Common myeloid progenitor, CD34-positive (primary cell): ENCODE results near the gene MTF2.
A peak's percentile ranks its signal among the peaks of the same experiment; 100 is the strongest.

Experiments used
- CTCF ChIA-PET: fragments of 350-600 bp; sonication (Branson Sonifier 250); formaldehyde crosslinking; loops from one replicate; lab custom pipeline; 2021; ENCODE audit warnings: antibody characterized with exemption; lab: Charles Lee
- POLR2A ChIA-PET: fragments of 350-600 bp; sonication (Branson Sonifier 250); formaldehyde crosslinking; loops from one replicate; lab custom pipeline; 2021; ENCODE audit warnings: antibody characterized with exemption; lab: Charles Lee
- DNase-seq, 3 donors: peaks; one replicate each; pipeline versions ENCODE4 v3.0.0 to v3.0.0-alpha.2; 2013
- H3K27ac ChIP-seq, 2 experiments: 1 replicate in 1 of 2; 2 replicates in 1 of 2; pipeline ENCODE4 v1.7.0; 2013; ENCODE audit warnings: inconsistent platforms in 2 of 2, low read length in 2 of 2, mild to moderate bottlenecking in 2 of 2, low read depth in 1 of 2, moderate library complexity in 1 of 2; ENCODE audit not compliant: severe bottlenecking in 2 of 2, insufficient read depth in 1 of 2, poor library complexity in 1 of 2
- H3K27me3 ChIP-seq, 5 experiments: replicated peaks in 2 of 5; 1 replicate in 3 of 5; 2 replicates in 2 of 5; pipeline versions ENCODE4 v1.6.1 to v1.7.0; 2013; ENCODE audit warnings: low read length in 4 of 5, mild to moderate bottlenecking in 2 of 5, moderate library complexity in 2 of 5, inconsistent platforms in 1 of 5; ENCODE audit not compliant: insufficient read depth in 5 of 5, control insufficient read depth in 4 of 5
- H3K36me3 ChIP-seq, 4 experiments: 1 replicate in 2 of 4; 2 replicates in 2 of 4; pipeline versions ENCODE4 v1.6.1 to v1.7.0; 2013; ENCODE audit warnings: low read length in 3 of 4, control low read depth in 1 of 4, mild to moderate bottlenecking in 1 of 4; ENCODE audit not compliant: control insufficient read depth in 4 of 4, insufficient read depth in 4 of 4
- H3K4me1 ChIP-seq, 4 experiments: 1 replicate in 3 of 4; 2 replicates in 1 of 4; pipeline versions ENCODE4 v1.6.1 to v1.7.1; 2013; ENCODE audit warnings: low read length in 3 of 4, mild to moderate bottlenecking in 3 of 4, control low read depth in 1 of 4, inconsistent platforms in 1 of 4, moderate library complexity in 1 of 4; ENCODE audit not compliant: control insufficient read depth in 4 of 4, insufficient read depth in 4 of 4; ENCODE audit errors: control extremely low read depth in 1 of 4
- H3K4me3 ChIP-seq, 7 experiments: 1 replicate in 4 of 7; 2 replicates in 3 of 7; pipeline versions ENCODE4 v1.5.1 to v1.7.0; 2013; ENCODE audit warnings: mild to moderate bottlenecking in 7 of 7, low read length in 6 of 7, moderate library complexity in 6 of 7, inconsistent platforms in 2 of 7, low read depth in 2 of 7, control low read depth in 1 of 7; ENCODE audit not compliant: insufficient read depth in 4 of 7, control insufficient read depth in 1 of 7; ENCODE audit errors: extremely low read depth in 1 of 7
- H3K9me3 ChIP-seq, 5 experiments: 1 replicate in 4 of 5; 2 replicates in 1 of 5; pipeline versions ENCODE4 v1.6.1 to v1.7.1; 2013; ENCODE audit warnings: low read length in 4 of 5, mild to moderate bottlenecking in 2 of 5, inconsistent platforms in 1 of 5, low read depth in 1 of 5, moderate library complexity in 1 of 5; ENCODE audit not compliant: control insufficient read depth in 4 of 5, insufficient read depth in 2 of 5; ENCODE audit errors: control extremely low read depth in 1 of 5
- WGBS: methylation state at CpG from one replicate; pipeline ENCODE4 v1.1.5; 2013; ENCODE audit not compliant: insufficient coverage; 5-methylcytosine and 5-hydroxymethylcytosine counted together

The MTF2 gene

GRCh38 chr1:93113127-93113526 is 34.0 kb downstream of the MTF2 start:
- ChIA-PET POLR2A (no interaction called here), CTCF (interaction anchor here (0.6 to 1.7 kb wide), 2 partner anchors 11 to 47 kb away, joined by 6 to 7 read pairs; no protein-coding TSS in a partner anchor)
- WGBS, result 100% methylated on average over 1 of the region's 3 CpGs

GRCh38 chr1:93114391-93114790 is 35.3 kb downstream of the MTF2 start:
- Histone ChIP-seq H3K27ac (no peak overlapping the region), H3K4me1 (peaks cover 0 to 16% (median 8%) of the 10 kb centered on the region in 4 experiments), H3K36me3 (peaks cover 23 to 59% (median 44%) of the 10 kb centered on the region in 4 experiments), H3K27me3 (no peaks in the 10 kb centered on the region), H3K9me3 (no peaks in the 10 kb centered on the region), H3K4me3 (no peak overlapping the region)
- POLR2A ChIA-PET, result no interaction called here
- WGBS, result 100% methylated on average over 2 of the region's 2 CpGs
- CTCF ChIA-PET, result no interaction called here
- DNase-seq, result no peak

More at GRCh38 chr1:93113127-93113526, 34.0 kb downstream of the MTF2 start:
- peaks cover 0 to 6% (median 3%) of the 10 kb centered on the region in 5 experiments for H3K9me3 ChIP-seq
- H3K4me3 ChIP-seq, result no peak overlapping the region
- DNase-seq, result no peak
- no peaks in the 10 kb centered on the region for H3K27me3 ChIP-seq
- H3K27ac ChIP-seq, result no peak overlapping the region
- H3K36me3 ChIP-seq, result peaks cover 18 to 55% (median 43%) of the 10 kb centered on the region in 4 experiments
- peaks cover 0 to 16% (median 8%) of the 10 kb centered on the region in 4 experiments for H3K4me1 ChIP-seq

- no peak for DNase-seq
- no peaks in the 10 kb centered on the region for H3K9me3 ChIP-seq
- peaks cover 0 to 12% (median 4%) of the 10 kb centered on the region in 4 experiments for H3K4me1 ChIP-seq
- H3K27ac ChIP-seq, result no peak overlapping the region
- H3K4me3 ChIP-seq, result no peak overlapping the region
- ChIA-PET POLR2A (no interaction called here), CTCF (interaction anchor here (1.1 to 1.3 kb wide), 2 partner anchors 15 to 35 kb away, joined by 3 to 4 read pairs; no protein-coding TSS in a partner anchor)
- no peaks in the 10 kb centered on the region for H3K27me3 ChIP-seq
- H3K36me3 ChIP-seq, result peaks cover 23 to 53% (median 38%) of the 10 kb centered on the region in 4 experiments
These were observed 41.5 kb downstream of the MTF2 start for GRCh38 chr1:93120614-93121013.

- ChIA-PET POLR2A (interaction anchor here (0.6 to 1.5 kb wide), 2 partner anchors 16 to 45 kb away, joined by 3 read pairs; no protein-coding TSS in a partner anchor), CTCF (no interaction called here)
- Histone ChIP-seq H3K4me1 (peaks cover 0 to 12% (median 4%) of the 10 kb centered on the region in 4 experiments), H3K4me3 (no peak overlapping the region), H3K9me3 (no peaks in the 10 kb centered on the region), H3K36me3 (peaks cover 17 to 46% (median 28%) of the 10 kb centered on the region in 4 experiments), H3K27ac (no peak overlapping the region), H3K27me3 (no peaks in the 10 kb centered on the region)
- DNase-seq, result peak in 1 of 3 donors; percentile 26
- no CpG with 5 or more reads among the region's 4 CpGs for WGBS
These were observed 44.2 kb downstream of the MTF2 start for GRCh38 chr1:93123201-93123783.

GRCh38 chr1:93124556-93125355 is 45.7 kb downstream of the MTF2 start:
- Histone ChIP-seq H3K36me3 (peaks cover 20 to 47% (median 28%) of the 10 kb centered on the region in 4 experiments), H3K4me1 (peaks cover 0 to 12% (median 4%) of the 10 kb centered on the region in 4 experiments), H3K27ac (peak overlapping the region in 1 of 2 experiments; percentile 3), H3K4me3 (peak overlapping the region in 4 of 7 experiments; percentile 8 to 71 (median 38)), H3K9me3 (no peaks in the 10 kb centered on the region), H3K27me3 (no peaks in the 10 kb centered on the region)
- 12% methylated on average over 3 of the region's 4 CpGs for WGBS
- DNase-seq, result peak; percentile 17 to 57 (median 56)
- CTCF ChIA-PET, result interaction anchor here (1.0 kb wide), 1 partner anchor 44 kb away, joined by 3 read pairs; no protein-coding TSS in a partner anchor
- POLR2A ChIA-PET, result no interaction called here

- H3K36me3 ChIP-seq, result peaks cover 28 to 78% (median 45%) of the 10 kb centered on the region in 4 experiments
- no peak for DNase-seq
- peaks cover 0 to 6% (median 2%) of the 10 kb centered on the region in 4 experiments for H3K4me1 ChIP-seq
- no peak overlapping the region for H3K4me3 ChIP-seq
- H3K9me3 ChIP-seq, result no peaks in the 10 kb centered on the region
- ChIA-PET CTCF (no interaction called here), POLR2A (interaction anchor here (1.2 kb wide), 1 partner anchor 12 kb away, joined by 4 read pairs; no protein-coding TSS in a partner anchor)
- no peak overlapping the region for H3K27ac ChIP-seq
- H3K27me3 ChIP-seq, result no peaks in the 10 kb centered on the region
These were observed 50.5 kb downstream of the MTF2 start for GRCh38 chr1:93129507-93130099.
